A673 (cell line): ENCODE data around the gene TBCD.

Experiments
- EZH2 ChIP-seq: fragments of 200-600 bp; sonication (generic); IDR thresholded peaks from 2 replicates; pipeline ENCODE4 v1.6.1; 2017; ENCODE audit warnings: borderline replicate concordance, low read depth, mild to moderate bottlenecking, mixed read lengths, antibody characterized with exemption, low read length; ENCODE audit not compliant: poor library complexity, severe bottlenecking
- TF ChIP-seq, protein P1 (sequence below): fragments of 300-800, 200-600 bp; sonication (generic); conservative IDR thresholded peaks from 2 replicates; pipeline ENCODE4 v1.5.1; 2017; ENCODE audit warnings: low read depth, mild to moderate bottlenecking, antibody characterized with exemption, low read length, moderate library complexity, mixed read lengths

DNA sequence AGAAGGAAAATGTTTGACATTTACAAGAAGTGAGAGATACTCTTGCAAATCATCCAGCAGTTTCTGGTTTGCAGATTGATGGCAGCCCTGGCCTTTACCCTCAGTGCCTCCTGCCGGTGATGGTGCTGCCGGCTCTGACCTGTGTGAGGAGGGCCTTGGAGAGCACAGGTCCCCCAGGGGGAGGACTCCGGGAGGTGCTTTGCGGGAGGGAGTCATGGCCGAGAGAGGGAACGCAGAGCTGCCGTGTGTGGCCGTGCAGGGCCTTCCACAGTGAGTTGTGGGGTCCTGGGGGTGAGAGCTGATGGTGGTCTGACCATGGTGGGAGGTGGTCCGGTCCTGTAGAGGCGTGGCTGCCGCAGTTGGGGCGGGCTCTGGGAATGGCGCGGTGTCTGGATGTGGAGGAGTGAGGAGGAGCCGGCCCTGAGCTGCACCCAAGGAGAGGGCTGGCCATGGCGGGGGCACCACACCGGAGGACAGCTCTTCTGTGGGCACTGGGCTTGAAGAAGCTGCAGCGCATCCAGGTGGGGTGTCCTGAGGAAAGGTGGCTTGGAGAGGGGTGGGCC lies 116.0 kb downstream of the TBCD start:
- TF ChIP-seq, protein P1, sequence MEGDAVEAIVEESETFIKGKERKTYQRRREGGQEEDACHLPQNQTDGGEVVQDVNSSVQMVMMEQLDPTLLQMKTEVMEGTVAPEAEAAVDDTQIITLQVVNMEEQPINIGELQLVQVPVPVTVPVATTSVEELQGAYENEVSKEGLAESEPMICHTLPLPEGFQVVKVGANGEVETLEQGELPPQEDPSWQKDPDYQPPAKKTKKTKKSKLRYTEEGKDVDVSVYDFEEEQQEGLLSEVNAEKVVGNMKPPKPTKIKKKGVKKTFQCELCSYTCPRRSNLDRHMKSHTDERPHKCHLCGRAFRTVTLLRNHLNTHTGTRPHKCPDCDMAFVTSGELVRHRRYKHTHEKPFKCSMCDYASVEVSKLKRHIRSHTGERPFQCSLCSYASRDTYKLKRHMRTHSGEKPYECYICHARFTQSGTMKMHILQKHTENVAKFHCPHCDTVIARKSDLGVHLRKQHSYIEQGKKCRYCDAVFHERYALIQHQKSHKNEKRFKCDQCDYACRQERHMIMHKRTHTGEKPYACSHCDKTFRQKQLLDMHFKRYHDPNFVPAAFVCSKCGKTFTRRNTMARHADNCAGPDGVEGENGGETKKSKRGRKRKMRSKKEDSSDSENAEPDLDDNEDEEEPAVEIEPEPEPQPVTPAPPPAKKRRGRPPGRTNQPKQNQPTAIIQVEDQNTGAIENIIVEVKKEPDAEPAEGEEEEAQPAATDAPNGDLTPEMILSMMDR, result no peak
- TF ChIP-seq EZH2, result no peak
